ENCODE results near the gene AKR1C8.

DNA sequence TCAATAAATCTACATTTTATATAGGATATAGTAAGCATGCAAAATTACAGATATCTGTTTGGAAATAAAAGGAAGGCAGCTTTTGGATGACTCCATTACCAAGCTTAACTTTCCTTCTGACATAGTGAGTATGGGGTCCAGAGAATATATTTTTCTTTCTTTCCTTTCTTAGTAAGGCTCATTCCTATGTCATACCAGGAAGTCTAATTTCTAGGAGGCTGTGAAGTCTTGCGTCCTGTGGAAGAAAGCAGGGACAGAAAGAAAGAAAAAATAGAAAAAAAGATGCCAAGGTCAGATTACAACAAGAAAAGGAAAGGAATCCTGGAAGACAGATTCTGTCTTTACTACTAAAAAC lies 36.3 kb downstream of the AKR1C8 start:
- TF ChIP-seq, protein P1, sequence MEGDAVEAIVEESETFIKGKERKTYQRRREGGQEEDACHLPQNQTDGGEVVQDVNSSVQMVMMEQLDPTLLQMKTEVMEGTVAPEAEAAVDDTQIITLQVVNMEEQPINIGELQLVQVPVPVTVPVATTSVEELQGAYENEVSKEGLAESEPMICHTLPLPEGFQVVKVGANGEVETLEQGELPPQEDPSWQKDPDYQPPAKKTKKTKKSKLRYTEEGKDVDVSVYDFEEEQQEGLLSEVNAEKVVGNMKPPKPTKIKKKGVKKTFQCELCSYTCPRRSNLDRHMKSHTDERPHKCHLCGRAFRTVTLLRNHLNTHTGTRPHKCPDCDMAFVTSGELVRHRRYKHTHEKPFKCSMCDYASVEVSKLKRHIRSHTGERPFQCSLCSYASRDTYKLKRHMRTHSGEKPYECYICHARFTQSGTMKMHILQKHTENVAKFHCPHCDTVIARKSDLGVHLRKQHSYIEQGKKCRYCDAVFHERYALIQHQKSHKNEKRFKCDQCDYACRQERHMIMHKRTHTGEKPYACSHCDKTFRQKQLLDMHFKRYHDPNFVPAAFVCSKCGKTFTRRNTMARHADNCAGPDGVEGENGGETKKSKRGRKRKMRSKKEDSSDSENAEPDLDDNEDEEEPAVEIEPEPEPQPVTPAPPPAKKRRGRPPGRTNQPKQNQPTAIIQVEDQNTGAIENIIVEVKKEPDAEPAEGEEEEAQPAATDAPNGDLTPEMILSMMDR (IDR thresholded peaks at IDR 0.05) = no peak
- TF ChIP-seq, protein P2, sequence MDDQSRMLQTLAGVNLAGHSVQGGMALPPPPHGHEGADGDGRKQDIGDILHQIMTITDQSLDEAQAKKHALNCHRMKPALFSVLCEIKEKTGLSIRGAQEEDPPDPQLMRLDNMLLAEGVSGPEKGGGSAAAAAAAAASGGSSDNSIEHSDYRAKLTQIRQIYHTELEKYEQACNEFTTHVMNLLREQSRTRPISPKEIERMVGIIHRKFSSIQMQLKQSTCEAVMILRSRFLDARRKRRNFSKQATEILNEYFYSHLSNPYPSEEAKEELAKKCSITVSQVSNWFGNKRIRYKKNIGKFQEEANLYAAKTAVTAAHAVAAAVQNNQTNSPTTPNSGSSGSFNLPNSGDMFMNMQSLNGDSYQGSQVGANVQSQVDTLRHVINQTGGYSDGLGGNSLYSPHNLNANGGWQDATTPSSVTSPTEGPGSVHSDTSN (IDR thresholded peaks at IDR 0.05) = no peak
- no peak for TF ChIP-seq RAD21 (IDR thresholded peaks at IDR 0.05; ENCODE audit: low read length)
- no peak for TF ChIP-seq POLR2AphosphoS5 (IDR thresholded peaks at IDR 0.05; ENCODE audit: low read depth, low read length)
- no peak for TF ChIP-seq RXRA (IDR thresholded peaks at IDR 0.05; ENCODE audit: borderline replicate concordance, low read depth)
- TF ChIP-seq ELF1 (IDR thresholded peaks at IDR 0.05) = no peak
- TF ChIP-seq, protein P3, sequence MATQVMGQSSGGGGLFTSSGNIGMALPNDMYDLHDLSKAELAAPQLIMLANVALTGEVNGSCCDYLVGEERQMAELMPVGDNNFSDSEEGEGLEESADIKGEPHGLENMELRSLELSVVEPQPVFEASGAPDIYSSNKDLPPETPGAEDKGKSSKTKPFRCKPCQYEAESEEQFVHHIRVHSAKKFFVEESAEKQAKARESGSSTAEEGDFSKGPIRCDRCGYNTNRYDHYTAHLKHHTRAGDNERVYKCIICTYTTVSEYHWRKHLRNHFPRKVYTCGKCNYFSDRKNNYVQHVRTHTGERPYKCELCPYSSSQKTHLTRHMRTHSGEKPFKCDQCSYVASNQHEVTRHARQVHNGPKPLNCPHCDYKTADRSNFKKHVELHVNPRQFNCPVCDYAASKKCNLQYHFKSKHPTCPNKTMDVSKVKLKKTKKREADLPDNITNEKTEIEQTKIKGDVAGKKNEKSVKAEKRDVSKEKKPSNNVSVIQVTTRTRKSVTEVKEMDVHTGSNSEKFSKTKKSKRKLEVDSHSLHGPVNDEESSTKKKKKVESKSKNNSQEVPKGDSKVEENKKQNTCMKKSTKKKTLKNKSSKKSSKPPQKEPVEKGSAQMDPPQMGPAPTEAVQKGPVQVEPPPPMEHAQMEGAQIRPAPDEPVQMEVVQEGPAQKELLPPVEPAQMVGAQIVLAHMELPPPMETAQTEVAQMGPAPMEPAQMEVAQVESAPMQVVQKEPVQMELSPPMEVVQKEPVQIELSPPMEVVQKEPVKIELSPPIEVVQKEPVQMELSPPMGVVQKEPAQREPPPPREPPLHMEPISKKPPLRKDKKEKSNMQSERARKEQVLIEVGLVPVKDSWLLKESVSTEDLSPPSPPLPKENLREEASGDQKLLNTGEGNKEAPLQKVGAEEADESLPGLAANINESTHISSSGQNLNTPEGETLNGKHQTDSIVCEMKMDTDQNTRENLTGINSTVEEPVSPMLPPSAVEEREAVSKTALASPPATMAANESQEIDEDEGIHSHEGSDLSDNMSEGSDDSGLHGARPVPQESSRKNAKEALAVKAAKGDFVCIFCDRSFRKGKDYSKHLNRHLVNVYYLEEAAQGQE (IDR thresholded peaks at IDR 0.05; ENCODE audit: low read depth, low read length) = no peak
- TF ChIP-seq FOXM1 (IDR thresholded peaks at IDR 0.05; ENCODE audit: low read depth) = no peak
